MM.1S (cell line): ENCODE measurements around the gene C2CD2.
A peak's percentile ranks its signal among the peaks of the same experiment; 100 is the strongest.

Experiments
- DNase-seq: peaks from one replicate; pipeline ENCODE4 v3.0.0-alpha.2; 2015
- H2AFZ ChIP-seq: fragments of 300-600 bp; sonication (generic); 2 replicates; pipeline ENCODE4 v1.6.0; 2016; ENCODE audit warnings: antibody characterized with exemption, low read length
- H3F3A ChIP-seq: fragments of 300-600 bp; sonication (generic); 2 replicates; pipeline ENCODE4 v1.6.1; 2016; ENCODE audit warnings: mild to moderate bottlenecking, antibody characterized with exemption, low read length, moderate library complexity, mixed read lengths; ENCODE audit not compliant: insufficient read depth
- H3K27ac ChIP-seq: fragments of 300-600 bp; sonication (generic); 2 replicates; pipeline ENCODE4 v1.5.1; 2016; ENCODE audit warnings: mild to moderate bottlenecking, low read length
- H3K27me3 ChIP-seq: fragments of 300-600 bp; sonication (generic); replicated peaks from 2 replicates; pipeline ENCODE4 v1.6.0; 2016; ENCODE audit warnings: low read length; ENCODE audit not compliant: insufficient read depth
- H3K36me3 ChIP-seq: fragments of 300-600 bp; sonication (generic); replicated peaks from 2 replicates; pipeline ENCODE4 v1.6.1; 2016; ENCODE audit warnings: mild to moderate bottlenecking, low read length, mixed read lengths; ENCODE audit not compliant: insufficient read depth
- H3K4me1 ChIP-seq: fragments of 300-600 bp; sonication (generic); 2 replicates; pipeline ENCODE4 v1.6.1; 2016; ENCODE audit warnings: low read length, mixed read lengths
- H3K4me2 ChIP-seq: fragments of 300-600 bp; sonication (generic); 2 replicates; pipeline ENCODE4 v1.6.0; 2016; ENCODE audit warnings: low read depth, low read length
- H3K4me3 ChIP-seq: fragments of 300-600 bp; sonication (generic); 2 replicates; pipeline ENCODE4 v1.5.1; 2016; ENCODE audit warnings: low read length, mixed read lengths
- H3K79me2 ChIP-seq: fragments of 300-600 bp; sonication (generic); 2 replicates; pipeline ENCODE4 v1.6.1; 2016; ENCODE audit warnings: mixed run types, low read length, mixed read lengths
- H3K9ac ChIP-seq: fragments of 300-600 bp; sonication (generic); 2 replicates; pipeline ENCODE4 v1.6.1; 2016; ENCODE audit warnings: low read length, mixed read lengths
- H3K9me2 ChIP-seq: fragments of 300-600 bp; sonication (generic); replicated peaks from 2 replicates; pipeline ENCODE4 v1.6.1; 2016; ENCODE audit warnings: mild to moderate bottlenecking, low read length, mixed read lengths; ENCODE audit not compliant: insufficient read depth
- H3K9me3 ChIP-seq: fragments of 300-600 bp; sonication (generic); replicated peaks from 2 replicates; pipeline ENCODE4 v1.6.1; 2016; ENCODE audit warnings: mild to moderate bottlenecking, low read length, mixed read lengths; ENCODE audit not compliant: insufficient read depth
- H4K20me1 ChIP-seq: fragments of 300-600 bp; sonication (generic); 2 replicates; pipeline ENCODE4 v1.6.1; 2016; ENCODE audit warnings: mild to moderate bottlenecking, low read length, moderate library complexity, mixed read lengths; ENCODE audit not compliant: insufficient read depth
- CTCF ChIP-seq: fragments of 300-600 bp; sonication (generic); IDR thresholded peaks from 2 replicates; pipeline ENCODE4 v1.5.1; 2016; ENCODE audit warnings: antibody characterized with exemption, low read length, mixed read lengths
- EZH2 ChIP-seq: fragments of 300-600 bp; sonication (generic); optimal IDR thresholded peaks from 2 replicates; pipeline ENCODE3; 2017; ENCODE audit warnings: low read depth, mild to moderate bottlenecking, antibody characterized with exemption, low read length, mixed read lengths
- EZH2phosphoT487 ChIP-seq: fragments of 300-600 bp; sonication (generic); IDR thresholded peaks from 2 replicates; pipeline ENCODE4 v1.6.1; 2018; ENCODE audit warnings: antibody characterized with exemption, low read length

C2CD2 gene

GRCh38 chr21:41866274-41866809 is 87.5 kb downstream of the C2CD2 start:
- Histone ChIP-seq H3F3A (peaks cover 45% of the 10 kb centered on the region), H3K9me2 (no peaks in the 10 kb centered on the region), H3K9me3 (no peaks in the 10 kb centered on the region), H4K20me1 (no peaks in the 10 kb centered on the region), H3K4me1 (peaks cover 56% of the 10 kb centered on the region), H2AFZ (no peak overlapping the region), H3K4me3 (no peak overlapping the region), H3K36me3 (no peaks in the 10 kb centered on the region), H3K4me2 (0 out of 2 replicates have a peak overlapping the region, but pooled peaks have one; percentile 93), H3K27me3 (no peaks in the 10 kb centered on the region), H3K79me2 (peaks cover 47% of the 10 kb centered on the region), H3K27ac (peak overlapping the region; percentile 84; the same call in 1 of the 2 replicates), H3K9ac (no peak overlapping the region)
- DNase-seq, result no peak
- TF ChIP-seq EZH2phosphoT487 (no peak), EZH2 (no peak), CTCF (no peak)

GRCh38 chr21:41865002-41865777 is 88.6 kb downstream of the C2CD2 start:
- Histone ChIP-seq H3K4me3 (peak overlapping the region; percentile 47), H3K79me2 (peaks cover 55% of the 10 kb centered on the region), H4K20me1 (no peaks in the 10 kb centered on the region), H3K27me3 (no peaks in the 10 kb centered on the region), H3K9ac (peak overlapping the region; percentile 59), H3F3A (peaks cover 45% of the 10 kb centered on the region), H3K9me2 (no peaks in the 10 kb centered on the region), H3K4me2 (peak overlapping the region; percentile 93), H3K9me3 (no peaks in the 10 kb centered on the region), H3K36me3 (no peaks in the 10 kb centered on the region), H2AFZ (peak overlapping the region; percentile 70), H3K4me1 (peaks cover 56% of the 10 kb centered on the region), H3K27ac (peak overlapping the region; percentile 84)
- DNase-seq, result peak; percentile 75
- TF ChIP-seq EZH2, result no peak
- TF ChIP-seq CTCF, result no peak
- TF ChIP-seq EZH2phosphoT487, result no peak

GRCh38 chr21:41864311-41865001 is 89.4 kb downstream of the C2CD2 start:
- Histone ChIP-seq H3K79me2 (peaks cover 59% of the 10 kb centered on the region), H3K9me2 (no peaks in the 10 kb centered on the region), H2AFZ (peak overlapping the region; percentile 70), H3K9me3 (no peaks in the 10 kb centered on the region), H3K4me3 (peak overlapping the region; percentile 47), H3F3A (peaks cover 45% of the 10 kb centered on the region), H3K9ac (peak overlapping the region; percentile 59), H3K27ac (peak overlapping the region; percentile 84), H4K20me1 (no peaks in the 10 kb centered on the region), H3K27me3 (no peaks in the 10 kb centered on the region), H3K4me2 (peak overlapping the region; percentile 93), H3K4me1 (peaks cover 56% of the 10 kb centered on the region), H3K36me3 (no peaks in the 10 kb centered on the region)
- DNase-seq, result peak; percentile 43
- TF ChIP-seq EZH2 (no peak), EZH2phosphoT487 (no peak), CTCF (no peak)
